A549 (cell line): ENCODE measurements around the gene CD4.

Experiments
- NPAS2 ChIP-seq: fragments of 250-450 bp; sonication (Bioruptor Pico); IDR thresholded peaks from 2 replicates; pipeline ENCODE4 v1.8.0; 2022; ENCODE audit warnings: mild to moderate bottlenecking, moderate library complexity, borderline replicate concordance
- POLR2A ChIP-seq: IDR thresholded peaks from 2 replicates; pipeline ENCODE4 v1.6.1; 2012; ENCODE audit warnings: mild to moderate bottlenecking, low read length
- RCOR1 ChIP-seq: fragments of 150-350 bp; IDR thresholded peaks from 2 replicates; pipeline ENCODE4 v1.6.1; 2014; ENCODE audit warnings: antibody characterized with exemption, low read length, low read depth
- TP53 ChIP-seq: fragments of 250-450 bp; sonication (Bioruptor Pico); IDR thresholded peaks from 2 replicates; pipeline ENCODE4 v1.5.0; 2021; ENCODE audit warnings: mild to moderate bottlenecking, moderate library complexity

DNA sequence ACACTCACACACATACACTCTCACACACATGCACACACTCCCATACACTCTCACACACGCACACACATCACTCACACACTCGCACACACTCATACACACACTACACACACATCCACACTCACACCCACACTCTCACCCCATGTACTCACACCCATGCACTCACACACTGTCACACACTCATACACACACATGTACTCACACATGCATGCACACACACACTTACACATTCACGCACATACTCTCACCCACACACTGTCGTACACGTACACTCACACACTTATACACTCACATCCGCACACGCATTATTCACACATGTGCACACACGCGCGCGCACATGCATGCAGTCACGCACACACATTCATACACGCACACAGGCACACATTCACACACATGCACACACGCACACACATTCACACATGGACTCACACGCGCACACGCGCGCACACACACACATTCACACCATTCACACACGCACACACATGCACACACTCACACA, 28.4 kb downstream of the CD4 start:
- no peak for TF ChIP-seq NPAS2 (CRISPR knock-in tag)
- TF ChIP-seq RCOR1 = no peak
- no peak for TF ChIP-seq TP53 (CRISPR knock-in tag)
- no peak for TF ChIP-seq POLR2A
